Ramos (cell line): ENCODE results near the gene UCK2.

Experiments used
- in situ Hi-C: fragments of 300-500 bp; cut with MboI; formaldehyde crosslinking; loops from one replicate; pipeline ENCODE4 v1.14.3; 2022; ENCODE audit warnings: low sequenced_read_pairs; ENCODE audit not compliant: unreplicated experiment

Gene UCK2

GRCh38 chr1:165927169-165927568 is 99.8 kb downstream of the UCK2 start:
- in situ Hi-C loops: no loop called here

GRCh38 chr1:165928075-165928731 is 100.8 kb downstream of the UCK2 start:
- in situ Hi-C loops: no loop called here

GRCh38 chr1:165930961-165931360 is 103.5 kb downstream of the UCK2 start:
- in situ Hi-C loops: loop anchor here (10.0 kb wide), 1 partner anchor 544 kb away; no protein-coding TSS in a partner anchor

- in situ Hi-C loops: loop anchor here (10.0 kb wide), 1 partner anchor 541 kb away; no protein-coding TSS in a partner anchor
These were observed 106.2 kb downstream of the UCK2 start for GRCh38 chr1:165933446-165934170.

- in situ Hi-C loops: loop anchor here (10.0 kb wide), 1 partner anchor 538 kb away; no protein-coding TSS in a partner anchor
These were observed 109.1 kb downstream of the UCK2 start for GRCh38 chr1:165936542-165936941.

- in situ Hi-C loops: loop anchor here (10.0 kb wide), 1 partner anchor 537 kb away; no protein-coding TSS in a partner anchor
These were observed 110.4 kb downstream of the UCK2 start for GRCh38 chr1:165937829-165938228.

- in situ Hi-C loops: loop anchor here (10.0 kb wide), 1 partner anchor 536 kb away; no protein-coding TSS in a partner anchor
These were observed 111.4 kb downstream of the UCK2 start for GRCh38 chr1:165938844-165939243.

DNA sequence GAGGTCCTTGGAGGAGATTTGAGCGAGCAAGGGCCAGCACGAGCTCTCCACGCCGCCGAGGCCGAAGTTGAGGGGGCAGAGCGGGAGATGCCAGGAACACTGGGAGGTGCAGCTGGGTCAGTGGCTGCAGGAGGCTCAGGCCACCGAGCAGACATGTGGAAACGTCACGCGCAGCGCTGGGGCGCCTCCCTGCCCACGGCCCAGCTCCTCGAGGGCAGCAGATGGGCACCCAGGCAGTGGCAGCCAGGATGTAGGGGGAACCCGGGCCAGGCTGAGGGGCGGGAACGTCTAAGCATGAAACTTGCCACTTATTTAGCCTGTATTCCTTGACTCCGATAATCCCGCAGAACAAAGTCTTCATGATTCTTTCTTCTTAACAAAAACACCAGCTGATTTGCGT is 114.1 kb downstream of the UCK2 start:
- in situ Hi-C loops: no loop called here

DNA sequence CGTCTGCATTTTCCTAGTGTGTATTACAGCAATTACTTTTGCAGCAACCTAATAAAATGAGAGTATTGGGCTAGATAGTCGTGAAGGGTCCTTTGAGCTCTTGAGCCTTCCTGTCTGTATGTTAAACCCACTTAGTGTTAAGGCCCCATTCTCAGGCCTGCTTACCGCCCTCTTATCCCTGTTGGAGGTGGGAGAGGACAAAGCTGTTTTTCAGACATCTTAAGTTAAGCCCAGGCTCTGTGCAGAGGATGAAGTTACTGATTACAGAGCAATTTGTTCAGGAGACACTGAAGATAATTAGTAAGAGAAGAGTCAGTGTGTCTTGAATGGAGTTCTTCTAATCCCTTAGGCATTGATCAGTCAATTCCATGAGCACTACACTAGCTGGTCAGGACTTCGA is 114.6 kb downstream of the UCK2 start:
- in situ Hi-C loops: no loop called here

- in situ Hi-C loops: no loop called here
These were observed 115.6 kb downstream of the UCK2 start for GRCh38 chr1:165942927-165943597.

DNA sequence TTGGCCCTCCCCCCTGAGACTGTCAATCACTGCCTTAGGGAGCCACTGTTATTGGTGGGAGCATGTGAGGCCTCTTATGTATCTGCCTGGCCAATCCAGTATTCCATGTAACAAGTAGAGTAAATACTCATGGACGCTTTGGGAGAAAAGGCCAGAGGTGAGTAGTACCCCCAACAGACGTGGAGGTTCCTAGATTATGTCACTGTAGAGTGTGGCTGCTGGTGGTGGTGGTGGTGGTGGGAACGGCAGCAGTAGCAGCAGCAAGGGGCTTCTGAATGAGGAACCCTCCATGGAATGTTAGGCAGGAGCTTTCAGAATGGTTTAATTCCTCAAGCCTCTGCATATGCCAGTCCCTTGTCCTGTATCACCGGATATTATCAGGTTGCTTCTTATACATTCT is 118.5 kb downstream of the UCK2 start:
- in situ Hi-C loops: no loop called here

- in situ Hi-C loops: no loop called here
These were observed 120.5 kb downstream of the UCK2 start for GRCh38 chr1:165947797-165948455.

DNA sequence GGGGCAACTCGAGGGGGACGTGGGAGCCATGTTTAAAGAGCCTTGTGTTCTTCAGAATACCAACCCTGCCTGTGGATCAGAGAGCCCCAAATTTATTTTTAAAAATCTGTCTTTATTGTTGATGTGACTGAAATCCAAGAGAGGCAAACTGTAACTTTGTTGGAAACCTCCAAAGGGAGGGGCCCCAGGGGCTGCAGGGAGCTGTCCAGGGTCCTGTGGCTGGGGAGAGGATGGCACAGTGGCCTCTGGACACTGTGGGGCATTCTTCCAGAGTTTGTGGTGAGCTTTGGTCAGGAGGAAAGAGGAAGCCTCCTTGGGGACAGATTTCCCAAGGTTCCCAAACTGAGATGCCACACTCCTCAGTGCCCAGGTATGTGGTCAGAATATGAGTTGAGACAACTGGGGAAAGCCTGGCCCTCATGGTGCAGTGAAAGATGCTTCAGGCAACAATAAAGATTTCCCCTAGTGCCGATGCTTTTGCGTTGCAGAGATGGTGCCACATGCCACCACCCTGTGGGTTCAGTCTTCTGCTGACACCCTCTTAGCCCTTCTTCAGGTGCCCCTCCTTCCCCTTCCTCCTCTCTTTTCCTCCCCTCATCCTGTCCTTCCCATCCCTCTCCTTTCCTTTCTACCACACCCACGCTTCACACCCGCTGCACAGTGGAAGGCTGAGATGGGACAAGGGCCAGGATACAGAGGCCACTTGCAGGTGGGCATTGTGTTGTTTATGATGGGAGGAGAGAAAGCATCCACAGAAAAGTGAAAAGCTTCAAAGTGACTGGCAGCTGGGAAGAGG is 122.1 kb downstream of the UCK2 start:
- in situ Hi-C loops: no loop called here

DNA sequence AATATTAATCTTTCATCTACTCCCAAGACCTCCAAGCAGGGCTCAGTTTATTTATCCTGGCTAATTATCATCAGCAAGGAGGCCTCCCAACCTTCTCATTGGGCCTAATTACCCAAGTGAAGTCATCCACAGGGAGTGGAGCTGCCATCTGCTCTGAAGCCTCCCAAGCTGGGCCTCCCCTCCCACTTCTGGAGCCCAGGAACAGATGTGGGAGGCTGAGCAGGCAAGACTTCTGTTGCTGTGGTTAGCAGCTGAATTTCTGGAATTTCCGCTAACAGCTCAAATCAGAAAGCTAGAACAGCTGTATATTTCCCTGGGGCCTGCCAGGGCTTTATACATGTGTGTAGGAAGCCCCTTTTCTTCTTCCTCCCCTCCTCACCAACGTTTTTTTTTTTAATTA is 127.5 kb downstream of the UCK2 start:
- in situ Hi-C loops: no loop called here

DNA sequence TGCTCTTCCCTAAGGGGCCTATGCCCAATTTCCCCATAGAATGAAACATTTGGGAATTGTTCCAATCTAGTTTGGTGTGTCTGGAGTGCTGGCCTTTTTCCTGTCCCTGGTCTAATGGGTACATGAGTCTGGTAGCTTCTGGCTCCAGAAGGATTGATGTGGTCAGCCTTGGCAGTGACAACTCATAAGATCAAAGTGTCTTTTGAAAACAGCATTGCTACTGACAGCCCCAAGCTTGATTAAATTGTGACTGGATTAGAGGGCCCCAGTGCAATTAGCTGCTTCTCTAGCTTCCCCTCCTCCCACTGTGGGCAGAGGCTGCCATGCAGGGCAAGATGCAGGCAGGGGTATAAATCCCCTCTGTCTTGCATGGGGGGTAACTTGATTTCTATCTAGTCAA is 130.9 kb downstream of the UCK2 start:
- in situ Hi-C loops: no loop called here

GRCh38 chr1:165960136-165960535 is 132.7 kb downstream of the UCK2 start:
- in situ Hi-C loops: no loop called here

GRCh38 chr1:165960881-165961280 is 133.5 kb downstream of the UCK2 start:
- in situ Hi-C loops: no loop called here
